Suprapubic skin (tissue), 4 donors: ENCODE data around the gene GRIN2A. TPM values are rescaled to one million over a fixed set of nuclear protein-coding genes. Genes with fewer than 3 reads are reported as not detected.

Source experiments
- DNase-seq, 2 donors: peaks; one replicate each; pipeline ENCODE4 v3.0.0-alpha.2; 2019; ENCODE audit warnings: low spot score in 2 of 2
- H3K27ac ChIP-seq: fragments of 200-600 bp; sonication (generic); one replicate; pipeline ENCODE4 v1.5.1; 2019
- H3K27me3 ChIP-seq: fragments of 200-600 bp; sonication (generic); one replicate; pipeline ENCODE4 v1.5.1; 2019
- H3K36me3 ChIP-seq: fragments of 200-600 bp; sonication (generic); one replicate; pipeline ENCODE4 v1.5.1; 2019
- H3K4me1 ChIP-seq: fragments of 200-600 bp; sonication (generic); one replicate; pipeline ENCODE4 v1.5.1; 2019
- H3K4me3 ChIP-seq: fragments of 200-600 bp; sonication (generic); one replicate; pipeline ENCODE4 v1.5.1; 2019; ENCODE audit warnings: mild to moderate bottlenecking
- H3K9me3 ChIP-seq: fragments of 200-600 bp; sonication (generic); one replicate; pipeline ENCODE4 v1.5.1; 2019
- CTCF ChIP-seq, 2 donors: fragments of 200-600 bp in 1 of 2; fragments of 450-650 bp in 1 of 2; sonication (generic) in 1 of 2; IDR thresholded peaks; one replicate each; pipeline ENCODE4 v1.5.1; 2016 to 2019; ENCODE audit warnings: antibody characterized with exemption in 2 of 2, mild to moderate bottlenecking in 1 of 2, moderate library complexity in 1 of 2
- EP300 ChIP-seq: sonication (generic); formaldehyde crosslinking; IDR thresholded peaks from one replicate; pipeline ENCODE4 v1.6.1; 2017; ENCODE audit warnings: antibody characterized with exemption
- POLR2A ChIP-seq, 2 donors: fragments of 450-650 bp; IDR thresholded peaks; one replicate each; pipeline ENCODE4 v1.6.1; 2017; ENCODE audit warnings: antibody characterized with exemption in 2 of 2, mild to moderate bottlenecking in 2 of 2, moderate library complexity in 2 of 2
- POLR2AphosphoS5 ChIP-seq, 3 donors: sonication (generic); formaldehyde crosslinking; IDR thresholded peaks; one replicate each; pipeline ENCODE4 v1.6.1; 2017; ENCODE audit warnings: antibody characterized with exemption in 3 of 3
- WGBS: methylation state at CpG from one replicate; pipeline ENCODE4 v1.1.5; 2018; 5-methylcytosine and 5-hydroxymethylcytosine counted together
- total RNA-seq, 4 donors: library from RNA; depleted of rRNA; stranded (reverse); fragments of >200 nt; gene quantifications; one replicate each; pipeline ENCODE4 v1.1.0, GENCODE V29; 2016

GRIN2A gene
- total RNA-seq, 4 donors from 2014 or later: 0.08 to 5.4 (median 1.3) TPM

GRCh38 chr16:9805109-9805508 lies 377.1 kb downstream of the GRIN2A start:
- Histone ChIP-seq H3K27ac (no peak overlapping the region), H3K4me3 (no peak overlapping the region), H3K9me3 (no peaks in the 10 kb centered on the region), H3K27me3 (no peaks in the 10 kb centered on the region), H3K4me1 (no peaks in the 10 kb centered on the region), H3K36me3 (no peaks in the 10 kb centered on the region)
- TF ChIP-seq POLR2AphosphoS5 (IDR thresholded peaks at IDR 0.05): no peak
- TF ChIP-seq EP300: no peak
- TF ChIP-seq CTCF (IDR thresholded peaks at IDR 0.05): no peak
- TF ChIP-seq POLR2A (IDR thresholded peaks at IDR 0.05): no peak
- DNase-seq: no peak
- 93% methylated on average over 2 of the region's 2 CpGs for WGBS

- DNase-seq: no peak
- H3K27me3 ChIP-seq: no peaks in the 10 kb centered on the region
- no peak overlapping the region for H3K4me3 ChIP-seq
- H3K27ac ChIP-seq: no peak overlapping the region
- no peaks in the 10 kb centered on the region for H3K4me1 ChIP-seq
- no peaks in the 10 kb centered on the region for H3K9me3 ChIP-seq
- 95% methylated on average over 1 of the region's 1 CpG for WGBS
- H3K36me3 ChIP-seq: no peaks in the 10 kb centered on the region
- TF ChIP-seq CTCF (IDR thresholded peaks at IDR 0.05) (no peak), POLR2AphosphoS5 (IDR thresholded peaks at IDR 0.05) (no peak), POLR2A (IDR thresholded peaks at IDR 0.05) (no peak), EP300 (no peak)
Measured at GRCh38 chr16:9802160-9802559, 380.1 kb downstream of the GRIN2A start.

- H3K4me1 ChIP-seq: no peaks in the 10 kb centered on the region
Measured at GRCh38 chr16:9801651-9802050, 380.6 kb downstream of the GRIN2A start.

GRCh38 chr16:9800186-9800738 lies 382.0 kb downstream of the GRIN2A start:
- 63% methylated on average over 6 of the region's 6 CpGs for WGBS
- no peak overlapping the region for H3K4me3 ChIP-seq
- H3K27ac ChIP-seq: no peak overlapping the region

More at GRCh38 chr16:9801651-9802050, 380.6 kb downstream of the GRIN2A start:
- H3K36me3 ChIP-seq: no peaks in the 10 kb centered on the region
- no peak for DNase-seq
- H3K4me3 ChIP-seq: no peak overlapping the region
- H3K9me3 ChIP-seq: no peaks in the 10 kb centered on the region
- no peak overlapping the region for H3K27ac ChIP-seq
- TF ChIP-seq CTCF (IDR thresholded peaks at IDR 0.05) (no peak), POLR2A (IDR thresholded peaks at IDR 0.05) (no peak), EP300 (no peak), POLR2AphosphoS5 (IDR thresholded peaks at IDR 0.05) (no peak)
- H3K27me3 ChIP-seq: no peaks in the 10 kb centered on the region
- 80% methylated on average over 1 of the region's 1 CpG for WGBS

More at GRCh38 chr16:9800186-9800738, 382.0 kb downstream of the GRIN2A start:
- no peaks in the 10 kb centered on the region for H3K4me1 ChIP-seq
- no peaks in the 10 kb centered on the region for H3K9me3 ChIP-seq
- H3K27me3 ChIP-seq: no peaks in the 10 kb centered on the region
- no peaks in the 10 kb centered on the region for H3K36me3 ChIP-seq
- TF ChIP-seq POLR2AphosphoS5 (IDR thresholded peaks at IDR 0.05) (no peak), CTCF (IDR thresholded peaks at IDR 0.05) (no peak), POLR2A (IDR thresholded peaks at IDR 0.05) (no peak), EP300 (no peak)
- DNase-seq: no peak
